ENCODE measurements around the gene RABAC1.

RABAC1 gene

GRCh38 chr19:41988947-41989346, 29.8 kb upstream of the RABAC1 start:
- DNase-seq = no peak

- DNase-seq = no peak
These were observed 28.2 kb upstream of the RABAC1 start for GRCh38 chr19:41987141-41987860.

GRCh38 chr19:41984961-41985360, 25.8 kb upstream of the RABAC1 start:
- no peak for DNase-seq

- DNase-seq = no peak
These were observed 22.6 kb upstream of the RABAC1 start for GRCh38 chr19:41981724-41982123.

GRCh38 chr19:41978470-41978869, 19.3 kb upstream of the RABAC1 start:
- DNase-seq = no peak

- DNase-seq = no peak
These were observed 18.8 kb upstream of the RABAC1 start for GRCh38 chr19:41977916-41978315.

- no peak for DNase-seq
These were observed 15.5 kb upstream of the RABAC1 start for GRCh38 chr19:41974652-41975051.

GRCh38 chr19:41971363-41971762, 12.2 kb upstream of the RABAC1 start:
- DNase-seq = no peak

- no peak for DNase-seq
These were observed 10.8 kb upstream of the RABAC1 start for GRCh38 chr19:41969772-41970458.

- no peak for DNase-seq
These were observed 9.9 kb upstream of the RABAC1 start for GRCh38 chr19:41968751-41969595.

- DNase-seq = no peak
These were observed 8.1 kb upstream of the RABAC1 start for GRCh38 chr19:41967054-41967783.

- DNase-seq = no peak
These were observed 6.0 kb upstream of the RABAC1 start for GRCh38 chr19:41965106-41965505.

- DNase-seq = no peak
These were observed 1.9 kb upstream of the RABAC1 start for GRCh38 chr19:41960973-41961372.

- DNase-seq = peak; percentile 59
These were observed 610 bp downstream of the RABAC1 start for GRCh38 chr19:41958367-41959055.

GRCh38 chr19:41957838-41958366, 1.2 kb downstream of the RABAC1 start:
- peak; percentile 51 for DNase-seq

- no peak for DNase-seq
These were observed 1.8 kb downstream of the RABAC1 start for GRCh38 chr19:41957161-41957837.

GRCh38 chr19:41956621-41957020, 2.5 kb downstream of the RABAC1 start:
- DNase-seq = no peak

GRCh38 chr19:41955521-41955920, 3.6 kb downstream of the RABAC1 start:
- no peak for DNase-seq

- peak; percentile 53 for DNase-seq
These were observed 7.4 kb downstream of the RABAC1 start for GRCh38 chr19:41951686-41952172.

GRCh38 chr19:41947091-41947490, 12.0 kb downstream of the RABAC1 start:
- no peak for DNase-seq

- DNase-seq = no peak
These were observed 13.9 kb downstream of the RABAC1 start for GRCh38 chr19:41945135-41945766.
